Keratinocyte (primary cell): ENCODE results near the gene NANOG.

Experiments used
- EZH2 ChIP-seq: IDR thresholded peaks from one replicate; pipeline ENCODE4 v1.6.1; 2012; ENCODE audit warnings: inconsistent platforms, mild to moderate bottlenecking, low read length, moderate library complexity
- TF ChIP-seq, protein P1 (sequence below), 3 experiments: IDR thresholded peaks in 1 of 3; conservative IDR thresholded peaks in 1 of 3; optimal IDR thresholded peaks in 1 of 3; 2 replicates in 2 of 3; 3 replicates in 1 of 3; pipeline versions ENCODE3 to v1.5.1; 2011; ENCODE audit warnings: low read length in 3 of 3, mild to moderate bottlenecking in 3 of 3, moderate library complexity in 2 of 3, control low read depth in 1 of 3, inconsistent platforms in 1 of 3; ENCODE audit not compliant: insufficient read depth in 2 of 3; ENCODE audit errors: extremely low read depth in 1 of 3

DNA sequence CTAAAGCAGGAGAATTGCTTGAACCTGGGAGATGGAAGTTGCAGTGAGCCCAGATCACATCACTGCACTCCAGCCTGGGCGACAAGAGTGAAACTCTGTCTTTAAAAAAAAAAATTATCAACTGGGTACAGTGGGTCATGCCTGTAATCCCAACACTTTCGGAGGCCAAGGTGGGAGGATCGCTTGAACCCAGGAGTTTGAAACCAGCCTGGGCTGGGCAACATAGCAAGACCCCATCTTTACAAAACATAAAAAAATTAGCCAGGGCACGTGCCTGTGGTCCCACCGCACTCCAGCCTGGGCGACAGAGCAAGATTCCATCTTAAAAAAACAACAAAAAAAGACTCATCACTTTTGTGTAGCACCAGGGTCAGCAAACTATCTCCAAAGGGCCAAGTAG is 7.1 kb upstream of the NANOG start:
- TF ChIP-seq, protein P1, sequence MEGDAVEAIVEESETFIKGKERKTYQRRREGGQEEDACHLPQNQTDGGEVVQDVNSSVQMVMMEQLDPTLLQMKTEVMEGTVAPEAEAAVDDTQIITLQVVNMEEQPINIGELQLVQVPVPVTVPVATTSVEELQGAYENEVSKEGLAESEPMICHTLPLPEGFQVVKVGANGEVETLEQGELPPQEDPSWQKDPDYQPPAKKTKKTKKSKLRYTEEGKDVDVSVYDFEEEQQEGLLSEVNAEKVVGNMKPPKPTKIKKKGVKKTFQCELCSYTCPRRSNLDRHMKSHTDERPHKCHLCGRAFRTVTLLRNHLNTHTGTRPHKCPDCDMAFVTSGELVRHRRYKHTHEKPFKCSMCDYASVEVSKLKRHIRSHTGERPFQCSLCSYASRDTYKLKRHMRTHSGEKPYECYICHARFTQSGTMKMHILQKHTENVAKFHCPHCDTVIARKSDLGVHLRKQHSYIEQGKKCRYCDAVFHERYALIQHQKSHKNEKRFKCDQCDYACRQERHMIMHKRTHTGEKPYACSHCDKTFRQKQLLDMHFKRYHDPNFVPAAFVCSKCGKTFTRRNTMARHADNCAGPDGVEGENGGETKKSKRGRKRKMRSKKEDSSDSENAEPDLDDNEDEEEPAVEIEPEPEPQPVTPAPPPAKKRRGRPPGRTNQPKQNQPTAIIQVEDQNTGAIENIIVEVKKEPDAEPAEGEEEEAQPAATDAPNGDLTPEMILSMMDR (optimal IDR thresholded peaks at IDR 0.05 in 1 of 3, IDR thresholded peaks at IDR 0.05 in 1 of 3, conservative IDR thresholded peaks at IDR 0.05 in 1 of 3; ENCODE audit: extremely low read depth in 1 of 3, insufficient read depth in 2 of 3, low read length in 3 of 3), result no peak
- no peak for TF ChIP-seq EZH2
